Psoas muscle (tissue), 8 donors: Measurements from ENCODE around the gene UACA. TPM values are rescaled to one million over a fixed set of nuclear protein-coding genes. Genes with fewer than 3 reads are reported as not detected.

Experiments
- ATAC-seq, 4 donors: fragments of 200-7000 bp; cut with Tn5 transposase; one replicate each; pipeline ENCODE4 v1.9.1; 2020; ENCODE audit warnings: moderate library complexity in 3 of 4, mild to moderate bottlenecking in 2 of 4
- DNase-seq, 2 donors: peaks; one replicate each; pipeline ENCODE4 v3.0.0-alpha.2; 2020
- H3K27ac ChIP-seq: fragments of 200-600 bp; one replicate; pipeline ENCODE4 v1.8.0; 2022
- H3K27me3 ChIP-seq, 3 donors: fragments of 200-600 bp in 1 of 3; one replicate each; pipeline versions ENCODE4 v1.6.1 to v1.8.0; 2013 to 2022; ENCODE audit warnings: low read length in 2 of 3, mild to moderate bottlenecking in 2 of 3, moderate library complexity in 1 of 3; ENCODE audit not compliant: insufficient read depth in 3 of 3
- H3K36me3 ChIP-seq, 2 donors: fragments of 200-600 bp in 1 of 2; one replicate each; pipeline versions ENCODE4 v1.6.1 to v1.8.0; 2013 to 2022; ENCODE audit warnings: low read depth in 1 of 2, mild to moderate bottlenecking in 1 of 2, moderate library complexity in 1 of 2; ENCODE audit not compliant: insufficient read depth in 1 of 2
- H3K4me1 ChIP-seq: fragments of 200-600 bp; one replicate; pipeline ENCODE4 v1.8.0; 2022
- H3K4me3 ChIP-seq: fragments of 200-600 bp; one replicate; pipeline ENCODE4 v1.8.0; 2022; ENCODE audit warnings: mild to moderate bottlenecking
- H3K9me3 ChIP-seq: fragments of 200-600 bp; one replicate; pipeline ENCODE4 v1.8.0; 2022
- CTCF ChIP-seq: fragments of 200-600 bp; IDR thresholded peaks from one replicate; pipeline ENCODE4 v1.8.0; 2022; ENCODE audit warnings: antibody characterized with exemption
- WGBS, 3 donors: extraction: QIAGEN DNeasy Blood & Tissue Kit; methylation state at CpG; one replicate each; pipeline versions ENCODE4 v1.1.6 to v1.1.7; 2013; 5-methylcytosine and 5-hydroxymethylcytosine counted together
- intact Hi-C, 2 donors: fragments of 100-400 bp; cut with DNase I; formaldehyde crosslinking; loops; one replicate each; pipeline versions ENCODE4 v1.11.0 to v1.14.2; 2022
- polyA plus RNA-seq, 3 donors: library from polyadenylated mRNA; stranded (reverse); fragments of 200-250 nt; gene quantifications; one replicate each; pipeline ENCODE4 v1.2.3, GENCODE V29; 2013
- total RNA-seq, 4 donors: library from RNA; stranded (reverse); fragmentation: NEBNext Ultra II Directional in 2 of 4; extraction: Animal tissue kit (Norgen Biotek cat#: 25700) in 2 of 4; gene quantifications; one replicate each; pipeline versions ENCODE4 v1.2.1 to v1.2.4, GENCODE V29; 2021 to 2023
- donor health status: healthy with polysubstance abuse.
- donor health status: DM: no; HTN: no; CAD: no; lungs with moderate emphysema.
- donor health status: Bipolar disorder and iron deficiency.
- donor health status: healthy.
- donor health status: DM: yes; HTN: yes; CAD: no.
- donor health status: DM: no; HTN: no; CAD: no.
- donor health status: DM: no; HTN: no; CAD: no.
- donor health status: DM: yes; HTN: yes; CAD: no.

Gene UACA
- total and polyA plus RNA-seq, 7 donors: 17.0 to 426 (median 138) TPM

- TF ChIP-seq CTCF: no peak
- peak; percentile 76 to 85 (median 80) for ATAC-seq
- no peaks in the 10 kb centered on the region for H3K27me3 ChIP-seq
- 2 to 18% (median 8%) methylated on average over 9 of the region's 9 CpGs for WGBS, 3 donors
- peak overlapping the region; percentile 85 for H3K27ac ChIP-seq
- no peaks in the 10 kb centered on the region for H3K9me3 ChIP-seq
- peak overlapping the region; percentile 61 for H3K4me3 ChIP-seq
- H3K4me1 ChIP-seq: peaks cover 77% of the 10 kb centered on the region
- peaks cover 0 to 3% of the 10 kb centered on the region in 2 donors for H3K36me3 ChIP-seq
- DNase-seq: peak in 1 of 2 donors; percentile 46
- intact Hi-C loops: no loop called here
Observed at GRCh38 chr15:70701891-70702568, 61.3 kb downstream of the UACA start.

GRCh38 chr15:70701171-70701570 lies 62.2 kb downstream of the UACA start:
- no peak for DNase-seq
- peak overlapping the region; percentile 61 for H3K4me3 ChIP-seq
- no peak for TF ChIP-seq CTCF
- H3K4me1 ChIP-seq: peaks cover 84% of the 10 kb centered on the region
- 33 to 48% (median 36%) methylated on average over 2 of the region's 2 CpGs for WGBS, 3 donors
- no peaks in the 10 kb centered on the region for H3K27me3 ChIP-seq
- peak overlapping the region; percentile 85 for H3K27ac ChIP-seq
- ATAC-seq: no peak
- no peaks in the 10 kb centered on the region for H3K9me3 ChIP-seq
- peaks cover 0 to 10% of the 10 kb centered on the region in 2 donors for H3K36me3 ChIP-seq
- intact Hi-C loops: no loop called here

- Histone ChIP-seq H3K27ac (peak overlapping the region; percentile 85), H3K27me3 (no peaks in the 10 kb centered on the region), H3K9me3 (no peaks in the 10 kb centered on the region), H3K4me3 (peak overlapping the region; percentile 61), H3K4me1 (peaks cover 71% of the 10 kb centered on the region), H3K36me3 (peaks cover 0 to 12% of the 10 kb centered on the region in 2 donors)
- ATAC-seq (no peak), DNase-seq (no peak)
- no peak for TF ChIP-seq CTCF
- intact Hi-C loops: no loop called here
Observed at GRCh38 chr15:70699890-70700289, 63.5 kb downstream of the UACA start.

- 45 to 51% (median 50%) methylated on average over 3 of the region's 3 CpGs for WGBS, 3 donors
- intact Hi-C loops: no loop called here
- TF ChIP-seq CTCF: no peak
- H3K27me3 ChIP-seq: no peaks in the 10 kb centered on the region
- H3K9me3 ChIP-seq: no peaks in the 10 kb centered on the region
- peaks cover 0 to 22% of the 10 kb centered on the region in 2 donors for H3K36me3 ChIP-seq
- no peak for ATAC-seq
- H3K4me3 ChIP-seq: no peak overlapping the region
- peak overlapping the region; percentile 85 for H3K27ac ChIP-seq
- H3K4me1 ChIP-seq: peaks cover 61% of the 10 kb centered on the region
- DNase-seq: no peak
Observed at GRCh38 chr15:70698836-70699390, 64.4 kb downstream of the UACA start.
